Stimulated activated CD8-positive, alpha-beta memory T cell treated with anti-CD3 and anti-CD28 coated beads, Interleukin-15, amount 100 ng/mL, for 48 hours (primary cell): Measurements from ENCODE around the gene TMEM220.
"Not testable (repeated sequence)": the region's sequence is repeated elsewhere in the genome, so short reads cannot be mapped to it uniquely, and the experiment has no call there.

Experiments used
- DNase-seq, 2 donors: peaks; one replicate each; pipeline ENCODE4 v3.0.0-alpha.2; 2020; ENCODE audit warnings: low read depth in 2 of 2

TMEM220 gene

GRCh38 chr17:10754861-10755591 is 25.2 kb upstream of the TMEM220 start:
- no peak for DNase-seq

- DNase-seq, result no peak
Measured at GRCh38 chr17:10754109-10754508, 24.3 kb upstream of the TMEM220 start.

GRCh38 chr17:10752696-10753095 is 22.9 kb upstream of the TMEM220 start:
- no peak for DNase-seq

- DNase-seq, result no peak
Measured at GRCh38 chr17:10751563-10751962, 21.7 kb upstream of the TMEM220 start.

GRCh38 chr17:10750210-10750609 is 20.4 kb upstream of the TMEM220 start:
- no peak for DNase-seq

GRCh38 chr17:10748531-10749181 is 18.8 kb upstream of the TMEM220 start:
- no peak for DNase-seq

GRCh38 chr17:10745231-10745630 is 15.4 kb upstream of the TMEM220 start:
- DNase-seq, result no peak

- DNase-seq, result no peak
Measured at GRCh38 chr17:10744501-10745000, 14.7 kb upstream of the TMEM220 start.

GRCh38 chr17:10743316-10744009 is 13.6 kb upstream of the TMEM220 start:
- no peak for DNase-seq

- no peak for DNase-seq
Measured at GRCh38 chr17:10742431-10742830, 12.6 kb upstream of the TMEM220 start.

- DNase-seq, result no peak
Measured at GRCh38 chr17:10741416-10742135, 11.8 kb upstream of the TMEM220 start.

- DNase-seq, result no peak
Measured at GRCh38 chr17:10739386-10739785, 9.6 kb upstream of the TMEM220 start.

- no peak for DNase-seq
Measured at GRCh38 chr17:10738521-10739258, 8.9 kb upstream of the TMEM220 start.

- DNase-seq, result no peak
Measured at GRCh38 chr17:10737736-10738135, 7.9 kb upstream of the TMEM220 start.

- DNase-seq, result no peak
Measured at GRCh38 chr17:10737168-10737622, 7.4 kb upstream of the TMEM220 start.

GRCh38 chr17:10735821-10736220 is 6.0 kb upstream of the TMEM220 start:
- DNase-seq, result no peak

- DNase-seq, result no peak
Measured at GRCh38 chr17:10735251-10735650, 5.4 kb upstream of the TMEM220 start.

GRCh38 chr17:10733666-10734065 is 3.8 kb upstream of the TMEM220 start:
- DNase-seq, result no peak

- DNase-seq, result not testable (repeated sequence)
Measured at GRCh38 chr17:10732121-10732520, 2.3 kb upstream of the TMEM220 start.

GRCh38 chr17:10731408-10731879 is 1.6 kb upstream of the TMEM220 start:
- no peak for DNase-seq

- DNase-seq, result not testable (repeated sequence)
Measured at GRCh38 chr17:10730247-10730646, 424 bp upstream of the TMEM220 start.
